Endodermal cell (in vitro differentiated cells): ENCODE measurements around the gene HPCAL1. TPM values are rescaled to one million over a fixed set of nuclear protein-coding genes. Genes with fewer than 3 reads are reported as not detected.

Source experiments
- DNase-seq: peaks from one replicate; pipeline ENCODE4 v3.0.0-alpha.2; 2017
- H3K27ac ChIP-seq: 2 replicates; pipeline ENCODE4 v1.5.1; 2013; ENCODE audit warnings: mild to moderate bottlenecking, low read depth, low read length, moderate library complexity
- H3K27me3 ChIP-seq: 2 replicates; pipeline ENCODE4 v1.6.1; 2013; ENCODE audit warnings: mild to moderate bottlenecking, low read length, moderate library complexity; ENCODE audit not compliant: insufficient read depth, control insufficient read depth, poor library complexity, severe bottlenecking
- H3K36me3 ChIP-seq: 2 replicates; pipeline ENCODE4 v1.7.0; 2013; ENCODE audit warnings: mild to moderate bottlenecking, low read length, moderate library complexity; ENCODE audit not compliant: control insufficient read depth, insufficient read depth
- H3K4me1 ChIP-seq: one replicate; pipeline ENCODE4 v1.7.0; 2013; ENCODE audit warnings: low read length; ENCODE audit not compliant: control insufficient read depth, insufficient read depth
- H3K4me3 ChIP-seq: 2 replicates; pipeline ENCODE4 v1.5.1; 2013; ENCODE audit warnings: mild to moderate bottlenecking, low read length, moderate library complexity
- H3K9ac ChIP-seq: 2 replicates; pipeline ENCODE4 v1.6.1; 2013; ENCODE audit warnings: mild to moderate bottlenecking, low read length, moderate library complexity; ENCODE audit not compliant: poor library complexity, severe bottlenecking; ENCODE audit errors: extremely low read depth
- H3K9me3 ChIP-seq: 2 replicates; pipeline ENCODE4 v1.6.1; 2013; ENCODE audit warnings: mild to moderate bottlenecking, low read length, moderate library complexity; ENCODE audit not compliant: control insufficient read depth
- H3K27ac Mint-ChIP-seq: 2 replicates; pipeline ENCODE4 v1.8.0; 2020; ENCODE audit warnings: mixed read lengths
- H3K27me3 Mint-ChIP-seq: 2 replicates; pipeline ENCODE4 v1.8.0; 2021; ENCODE audit warnings: mild to moderate bottlenecking, mixed read lengths; ENCODE audit not compliant: insufficient read depth
- H3K36me3 Mint-ChIP-seq: 2 replicates; pipeline ENCODE4 v1.8.0; 2020; ENCODE audit warnings: low read depth, mixed read lengths
- H3K4me1 Mint-ChIP-seq: 2 replicates; pipeline ENCODE4 v1.8.0; 2020; ENCODE audit warnings: mixed read lengths
- H3K4me3 Mint-ChIP-seq: 2 replicates; pipeline ENCODE4 v1.8.0; 2020; ENCODE audit warnings: mild to moderate bottlenecking, moderate library complexity, mixed read lengths
- H3K9me3 Mint-ChIP-seq: 2 replicates; pipeline ENCODE4 v1.8.0; 2020; ENCODE audit warnings: mild to moderate bottlenecking, mixed read lengths
- CTCF ChIP-seq: fragments of 200-600 bp; sonication (generic); conservative IDR thresholded peaks from 2 replicates; pipeline ENCODE4 v1.5.0; 2021; ENCODE audit warnings: antibody characterized with exemption, mild to moderate bottlenecking
- WGBS, 2 experiments: methylation state at CpG; one replicate each; pipeline versions ENCODE4 v1.1.5 to v1.1.7; 2013; ENCODE audit warnings: missing lambda C conversion rate in 2 of 2, mixed read lengths in 1 of 2; ENCODE audit not compliant: insufficient coverage in 1 of 2, insufficient read length in 1 of 2; 5-methylcytosine and 5-hydroxymethylcytosine counted together
- total RNA-seq, 2 donors: library from RNA; stranded (reverse); fragmentation: NEBNext Ultra II Directional in 1 of 2; extraction: Animal tissue kit (Norgen Biotek cat#: 25700) in 1 of 2; gene quantifications; 2 replicates in 1 of 2; 3 replicates in 1 of 2; pipeline ENCODE4 v1.2.1, GENCODE V29; 2021

Gene HPCAL1
- total RNA-seq, 2 donors from 2014 or later: 6.8 to 8.1 TPM

GRCh38 chr2:10444463-10444862 lies 141.8 kb downstream of the HPCAL1 start:
- Mint-ChIP-seq H3K27me3 (no peaks in the 10 kb centered on the region), H3K9me3 (no peaks in the 10 kb centered on the region)
- WGBS, 2 experiments: 95% methylated on average over 5 of the region's 5 CpGs

GRCh38 chr2:10446631-10447030 lies 143.9 kb downstream of the HPCAL1 start:
- Mint-ChIP-seq H3K27ac (no peak overlapping the region), H3K36me3 (peaks cover 32% of the 10 kb centered on the region), H3K27me3 (peaks cover 4% of the 10 kb centered on the region), H3K9me3 (no peaks in the 10 kb centered on the region), H3K4me1 (peaks cover 9% of the 10 kb centered on the region), H3K4me3 (peak overlapping the region; percentile 65)
- 71 to 79% methylated on average over 3 to 6 of the region's 6 CpGs for WGBS, 2 experiments
- TF ChIP-seq CTCF: no peak
- H3K4me3 ChIP-seq: peak overlapping the region; percentile 94
- peak overlapping the region; percentile 92 for H3K9ac ChIP-seq
- H3K36me3 ChIP-seq: peaks cover 38% of the 10 kb centered on the region
- DNase-seq: no peak
- no peaks in the 10 kb centered on the region for H3K9me3 ChIP-seq
- peaks cover 9% of the 10 kb centered on the region for H3K4me1 ChIP-seq
- no peak overlapping the region for H3K27ac ChIP-seq
- no peaks in the 10 kb centered on the region for H3K27me3 ChIP-seq

More at GRCh38 chr2:10444463-10444862, 141.8 kb downstream of the HPCAL1 start:
- Mint-ChIP-seq H3K4me1 (peaks cover 9% of the 10 kb centered on the region), H3K4me3 (no peak overlapping the region), H3K36me3 (peaks cover 49% of the 10 kb centered on the region), H3K27ac (no peak overlapping the region)
- H3K27me3 ChIP-seq: no peaks in the 10 kb centered on the region
- no peak overlapping the region for H3K9ac ChIP-seq
- H3K27ac ChIP-seq: no peak overlapping the region
- H3K36me3 ChIP-seq: peaks cover 60% of the 10 kb centered on the region
- no peaks in the 10 kb centered on the region for H3K9me3 ChIP-seq
- H3K4me3 ChIP-seq: peak overlapping the region; percentile 94
- no peaks in the 10 kb centered on the region for H3K4me1 ChIP-seq
- no peak for TF ChIP-seq CTCF
- DNase-seq: no peak

- Mint-ChIP-seq H3K4me3 (peak overlapping the region; percentile 65), H3K9me3 (no peaks in the 10 kb centered on the region), H3K36me3 (peaks cover 24% of the 10 kb centered on the region), H3K27me3 (peaks cover 4% of the 10 kb centered on the region), H3K4me1 (peaks cover 10% of the 10 kb centered on the region), H3K27ac (peak overlapping the region; percentile 42)
- Histone ChIP-seq H3K9me3 (no peaks in the 10 kb centered on the region), H3K36me3 (peaks cover 31% of the 10 kb centered on the region), H3K27ac (peak overlapping the region; percentile 89), H3K4me3 (peak overlapping the region; percentile 94), H3K9ac (peak overlapping the region; percentile 92), H3K4me1 (peaks cover 9% of the 10 kb centered on the region), H3K27me3 (no peaks in the 10 kb centered on the region)
- 2 to 3% methylated on average over 16 to 32 of the region's 32 CpGs for WGBS, 2 experiments
- peak; percentile 28 for TF ChIP-seq CTCF
- DNase-seq: no peak
Observed at GRCh38 chr2:10447300-10447894, 144.7 kb downstream of the HPCAL1 start.
